Activated T-cell treated with anti-CD3 and anti-CD28 coated beads, Interleukin-2, amount 50 U/mL, for 48 hours (primary cell): ENCODE results near the gene SLC30A7.
"Not testable (repeated sequence)": the region's sequence is repeated elsewhere in the genome, so short reads cannot be mapped to it uniquely, and the experiment has no call there.

Source experiments
- DNase-seq, 2 experiments: peaks; one replicate each; pipeline ENCODE4 v3.0.0-alpha.2; 2020

The SLC30A7 gene, protein sequence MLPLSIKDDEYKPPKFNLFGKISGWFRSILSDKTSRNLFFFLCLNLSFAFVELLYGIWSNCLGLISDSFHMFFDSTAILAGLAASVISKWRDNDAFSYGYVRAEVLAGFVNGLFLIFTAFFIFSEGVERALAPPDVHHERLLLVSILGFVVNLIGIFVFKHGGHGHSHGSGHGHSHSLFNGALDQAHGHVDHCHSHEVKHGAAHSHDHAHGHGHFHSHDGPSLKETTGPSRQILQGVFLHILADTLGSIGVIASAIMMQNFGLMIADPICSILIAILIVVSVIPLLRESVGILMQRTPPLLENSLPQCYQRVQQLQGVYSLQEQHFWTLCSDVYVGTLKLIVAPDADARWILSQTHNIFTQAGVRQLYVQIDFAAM

GRCh38 chr1:100895540-100896480 is at the start of gene SLC30A7:
Gene SLC30A7, plus strand, starts transcription at chr1:100896090. Its CDS starts 173 bp downstream, at chr1:100896263.
- peak; percentile 99 for DNase-seq

- DNase-seq = no peak
Measured at GRCh38 chr1:100847361-100848082, 48.4 kb upstream of the SLC30A7 start.

GRCh38 chr1:100851726-100852125 is 44.2 kb upstream of the SLC30A7 start:
- DNase-seq = no peak

DNA sequence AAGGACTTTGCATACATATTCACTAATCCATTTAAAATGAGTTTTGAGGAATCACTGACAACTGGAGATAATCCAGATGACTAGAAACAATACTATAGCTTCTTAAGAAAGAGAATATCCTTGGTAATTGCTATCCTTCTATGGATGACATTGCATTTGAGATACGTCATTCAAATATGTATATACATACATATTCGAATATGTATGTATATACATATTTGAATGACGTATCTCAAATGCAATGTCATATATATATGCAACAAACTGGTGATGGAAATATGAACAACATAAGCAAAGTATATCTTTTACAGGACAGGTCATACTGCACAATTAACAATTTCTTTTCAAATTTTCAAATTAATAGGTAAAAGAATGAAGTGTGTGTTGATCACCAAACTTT is 42.9 kb upstream of the SLC30A7 start:
- no peak for DNase-seq

DNA sequence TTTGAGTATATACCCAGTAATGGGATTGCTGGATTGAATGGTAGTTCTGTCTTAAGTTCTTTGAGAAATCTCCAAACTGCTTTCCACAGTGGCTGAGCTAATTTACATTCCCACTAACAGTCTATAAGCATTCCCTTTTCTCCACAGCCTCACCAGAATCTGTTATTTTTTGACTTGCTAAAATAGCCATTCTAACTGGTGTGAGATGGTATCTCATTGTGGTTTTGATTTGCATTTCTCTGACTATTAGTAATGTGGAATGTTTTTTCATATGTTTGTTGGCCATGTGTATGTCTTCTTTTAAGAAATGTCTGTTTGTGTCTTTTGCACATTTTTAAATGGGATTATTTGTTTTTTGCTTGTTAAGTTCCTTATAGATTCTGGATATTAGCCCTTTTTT is 40.8 kb upstream of the SLC30A7 start:
- not testable (repeated sequence) for DNase-seq

DNA sequence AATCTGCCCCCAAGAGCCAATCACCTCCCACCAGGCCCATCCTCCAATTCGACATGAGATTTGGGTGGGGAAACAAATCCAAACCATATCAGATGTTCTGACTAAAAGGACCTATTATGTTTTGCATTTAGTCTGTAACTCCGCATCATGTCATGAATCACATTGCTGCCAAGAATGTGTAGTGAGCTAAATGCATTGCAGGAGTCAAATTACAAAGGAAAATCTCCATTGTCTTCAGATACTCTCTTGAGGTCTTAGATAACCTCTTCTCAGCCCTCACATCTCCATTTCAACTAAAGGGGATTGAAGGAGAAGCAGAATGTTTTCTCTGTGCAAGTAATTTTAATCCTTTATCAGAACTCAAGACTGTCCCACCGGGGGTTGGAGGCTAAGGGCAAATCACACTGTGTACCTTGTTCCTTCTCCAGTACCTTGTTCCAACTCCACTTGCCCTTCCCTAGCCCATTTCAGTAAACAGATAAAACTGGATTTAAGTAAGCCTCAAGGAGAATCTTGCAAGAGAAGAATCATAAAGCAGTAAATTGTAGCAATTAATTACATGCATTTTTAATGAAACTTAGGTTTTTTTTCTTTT is 35.4 kb upstream of the SLC30A7 start:
- DNase-seq = no peak

- DNase-seq = no peak
Measured at GRCh38 chr1:100861379-100861778, 34.5 kb upstream of the SLC30A7 start.

- DNase-seq = no peak
Measured at GRCh38 chr1:100862591-100862990, 33.3 kb upstream of the SLC30A7 start.

- DNase-seq = no peak
Measured at GRCh38 chr1:100866041-100866900, 29.6 kb upstream of the SLC30A7 start.

GRCh38 chr1:100866901-100867206 is 29.0 kb upstream of the SLC30A7 start:
- DNase-seq = no peak

DNA sequence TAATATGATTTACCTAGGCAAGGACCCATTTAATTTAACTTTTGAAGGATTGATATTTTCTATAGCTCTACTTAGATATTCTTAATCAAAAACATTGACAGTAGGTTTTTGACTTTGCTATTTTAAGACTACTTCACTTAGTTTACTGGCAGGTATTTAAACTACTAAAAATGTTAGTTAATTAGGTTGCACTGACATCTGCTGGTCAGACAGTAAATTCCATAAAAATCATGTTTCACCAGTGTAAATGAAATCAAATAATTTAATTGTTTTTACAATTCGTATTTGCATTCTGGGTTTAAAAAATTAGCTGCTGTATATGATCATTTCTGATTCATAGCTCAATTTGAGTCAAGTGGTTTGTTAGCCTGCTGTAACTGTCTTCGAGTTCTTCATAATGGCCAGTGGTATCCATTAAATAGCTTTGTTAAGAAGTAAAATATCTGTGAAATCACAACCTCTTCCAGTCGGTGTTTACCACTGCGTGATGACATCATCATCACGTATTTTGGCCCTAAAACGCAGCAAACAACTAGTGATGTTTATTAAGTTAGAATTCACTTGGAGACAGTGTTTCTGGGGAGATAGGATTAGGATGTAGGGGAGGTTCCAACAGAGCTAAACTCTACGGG is 27.4 kb upstream of the SLC30A7 start:
- DNase-seq = no peak

DNA sequence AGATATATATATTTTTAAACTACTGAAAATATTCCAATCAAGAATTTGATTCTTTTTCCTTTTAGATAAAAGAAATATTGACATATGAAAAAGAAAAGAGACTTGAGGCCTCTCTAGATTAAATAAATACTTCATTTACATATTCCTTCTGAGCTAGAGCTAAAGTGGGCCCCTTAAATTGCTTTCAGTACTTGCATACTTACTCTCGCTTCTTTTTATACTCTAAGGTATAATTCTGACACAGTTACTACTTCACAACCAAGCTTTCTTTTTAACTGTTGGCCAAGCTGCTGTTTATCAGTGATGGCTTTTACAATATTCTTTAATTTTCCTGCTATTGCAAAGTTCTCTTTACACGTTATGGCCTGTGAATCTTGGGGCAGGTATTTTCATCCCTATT is 25.9 kb upstream of the SLC30A7 start:
- DNase-seq = no peak

DNA sequence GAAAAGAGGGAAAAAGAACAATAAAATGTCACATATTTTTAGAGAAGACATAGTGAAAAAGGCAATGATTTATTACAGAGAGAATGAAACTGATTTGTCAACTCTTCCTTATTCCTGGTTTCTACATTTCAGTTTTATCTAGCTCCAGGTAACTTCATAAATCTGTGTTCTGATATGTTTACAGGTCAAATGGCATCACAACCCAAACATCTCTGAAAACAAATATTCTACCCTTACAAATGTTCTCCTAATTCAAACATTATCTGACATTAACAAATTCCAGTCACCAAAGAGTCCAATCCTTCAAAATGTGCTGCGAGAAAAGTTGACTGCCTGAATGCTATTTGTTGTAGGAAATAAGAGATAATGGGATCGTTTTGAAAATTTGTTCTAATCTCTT is 21.5 kb upstream of the SLC30A7 start:
- no peak for DNase-seq

GRCh38 chr1:100875228-100875627 is 20.7 kb upstream of the SLC30A7 start:
- no peak for DNase-seq

DNA sequence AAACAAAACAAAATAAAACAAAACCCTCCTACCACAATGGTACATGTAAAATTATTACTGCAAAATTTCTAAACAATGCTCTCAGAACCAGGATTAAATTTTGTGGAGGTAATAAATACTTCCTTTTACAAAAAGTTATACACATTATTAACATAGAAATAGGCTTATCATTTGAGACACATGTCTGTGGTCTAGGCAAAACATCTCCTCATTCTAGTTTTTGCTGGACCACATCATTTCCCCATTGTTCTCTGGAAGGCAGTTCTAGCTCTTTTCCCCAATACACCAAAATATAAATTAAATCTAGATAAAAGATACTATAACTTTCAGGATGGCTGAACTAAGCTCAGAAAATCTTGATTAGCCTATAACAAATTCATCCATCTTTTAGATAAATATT is 19.6 kb upstream of the SLC30A7 start:
- DNase-seq = no peak

DNA sequence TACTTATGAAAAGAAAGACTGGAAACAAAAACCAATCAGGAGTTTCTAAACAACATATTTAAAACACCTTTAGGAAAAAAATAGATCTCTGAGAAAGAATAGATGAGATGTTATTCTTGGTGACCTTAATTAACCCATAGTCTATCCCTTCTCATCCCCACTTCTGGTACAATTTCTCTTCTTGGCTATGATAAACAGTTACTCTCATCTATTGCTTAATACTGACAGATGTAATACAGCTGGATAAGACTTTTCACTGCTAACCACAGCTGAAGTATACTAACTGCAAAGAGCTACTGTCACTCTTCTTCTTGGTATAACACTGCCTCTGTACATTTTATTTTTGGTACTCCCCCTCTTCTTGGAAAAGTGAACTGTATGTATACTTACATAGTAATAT is 16.5 kb upstream of the SLC30A7 start:
- no peak for DNase-seq

GRCh38 chr1:100881687-100882086 is 14.2 kb upstream of the SLC30A7 start:
- no peak for DNase-seq

GRCh38 chr1:100882698-100883097 is 13.2 kb upstream of the SLC30A7 start:
- no peak for DNase-seq

DNA sequence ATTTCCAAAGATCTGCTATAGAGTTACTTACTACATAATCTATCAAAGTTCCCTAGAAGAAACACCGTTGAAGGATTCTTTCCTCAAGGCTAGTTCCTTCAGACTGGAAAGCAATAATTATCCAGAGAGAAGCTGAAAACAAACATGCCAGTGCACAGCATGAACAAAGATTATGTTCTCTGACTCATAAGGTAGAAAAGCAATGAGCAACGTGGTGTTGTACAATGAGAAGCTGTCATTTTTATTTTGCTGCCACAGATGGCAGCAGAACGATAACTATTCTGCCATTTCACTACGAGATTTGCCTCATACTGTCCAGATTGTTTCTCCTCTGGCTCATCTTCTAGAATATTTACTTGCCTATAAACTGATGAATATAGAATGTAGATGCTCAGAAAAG is 11.9 kb upstream of the SLC30A7 start:
- no peak for DNase-seq

DNA sequence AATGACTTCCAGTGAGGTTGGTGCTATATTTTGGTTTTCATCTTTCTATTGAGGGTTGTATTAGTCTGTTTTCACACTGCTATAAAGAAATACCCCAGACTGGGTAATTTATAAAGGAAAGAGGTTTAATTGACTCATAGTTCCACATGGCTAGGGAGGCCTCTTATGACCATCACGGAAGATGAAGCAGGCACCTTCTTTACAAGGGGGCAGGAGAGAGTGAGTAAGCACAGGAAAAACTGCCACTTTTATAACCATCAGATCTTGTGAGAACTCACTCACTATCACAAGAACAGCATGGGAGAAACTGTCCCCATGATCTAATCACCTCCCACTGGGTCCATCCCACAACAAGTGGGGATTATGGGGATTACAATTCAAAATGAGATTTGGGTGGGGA is 6.9 kb upstream of the SLC30A7 start:
- DNase-seq = not testable (repeated sequence)

GRCh38 chr1:100889869-100890482 is 5.9 kb upstream of the SLC30A7 start:
- DNase-seq = not testable (repeated sequence)
